Adrenal gland (tissue), 5 donors: ENCODE results near the gene ZNF334.

Experiments
- CTCF ChIP-seq, 6 experiments: fragments of 450-650 bp in 4 of 6; fragments of 200-600 bp in 2 of 6; sonication (generic) in 1 of 6; IDR thresholded peaks; 1 replicate in 5 of 6; 2 replicates in 1 of 6; pipeline versions ENCODE4 v1.5.1 to v1.8.0; 2016 to 2021; ENCODE audit warnings: antibody characterized with exemption in 6 of 6, mild to moderate bottlenecking in 2 of 6, moderate library complexity in 1 of 6
- POLR2A ChIP-seq, 2 donors: fragments of 450-650 bp; IDR thresholded peaks; one replicate each; pipeline ENCODE4 v1.6.1; 2017; ENCODE audit warnings: antibody characterized with exemption in 2 of 2, mild to moderate bottlenecking in 2 of 2, moderate library complexity in 1 of 2
- donor health status: DM: no; HTN: no; CAD: no.

- no peak for TF ChIP-seq POLR2A (IDR thresholded peaks at IDR 0.05)
- no peak for TF ChIP-seq CTCF (IDR thresholded peaks at IDR 0.05)
These were observed 3.8 kb downstream of the ZNF334 start for GRCh38 chr20:46509523-46509922.
